HCT116 (cell line): Measurements from ENCODE around the gene CTR9.

Source experiments
- CEBPB ChIP-seq: IDR thresholded peaks from 2 replicates; pipeline ENCODE4 v1.6.1; 2012; ENCODE audit warnings: low read depth
- EGR1 ChIP-seq: IDR thresholded peaks from 2 replicates; pipeline ENCODE4 v1.6.1; 2012; ENCODE audit warnings: low read depth
- EZH2 ChIP-seq: fragments of 200-600 bp; sonication (generic); IDR thresholded peaks from 2 replicates; pipeline ENCODE4 v1.6.1; 2017; ENCODE audit warnings: antibody characterized with exemption, mixed run types
- EZH2phosphoT487 ChIP-seq: fragments of 200-600 bp; IDR thresholded peaks from 2 replicates; pipeline ENCODE4 v1.6.1; 2018; ENCODE audit warnings: antibody characterized with exemption, borderline replicate concordance
- POLR2A ChIP-seq: IDR thresholded peaks from 2 replicates; pipeline ENCODE4 v1.7.0; 2011; ENCODE audit warnings: borderline replicate concordance; ENCODE audit not compliant: insufficient read depth, insufficient read length; ENCODE audit errors: extremely low read depth
- POLR2AphosphoS5 ChIP-seq: IDR thresholded peaks from 2 replicates; pipeline ENCODE4 v1.6.1; 2011; ENCODE audit warnings: mild to moderate bottlenecking, low read depth, low read length, moderate library complexity
- RAD21 ChIP-seq: IDR thresholded peaks from 2 replicates; pipeline ENCODE4 v1.6.1; 2012; ENCODE audit warnings: low read depth, mild to moderate bottlenecking
- TF ChIP-seq, protein P1 (sequence below), 3 experiments: fragments of 200-600 bp in 1 of 3; sonication (generic) in 1 of 3; IDR thresholded peaks in 2 of 3; conservative IDR thresholded peaks in 1 of 3; 2 replicates each; pipeline ENCODE4 v1.5.1; 2012 to 2017; ENCODE audit warnings: low read depth in 2 of 3, low read length in 2 of 3, antibody characterized with exemption in 1 of 3, borderline replicate concordance in 1 of 3, control low read depth in 1 of 3, mild to moderate bottlenecking in 1 of 3, mixed read lengths in 1 of 3, mixed run types in 1 of 3, moderate library complexity in 1 of 3; ENCODE audit not compliant: insufficient read depth in 1 of 3

DNA sequence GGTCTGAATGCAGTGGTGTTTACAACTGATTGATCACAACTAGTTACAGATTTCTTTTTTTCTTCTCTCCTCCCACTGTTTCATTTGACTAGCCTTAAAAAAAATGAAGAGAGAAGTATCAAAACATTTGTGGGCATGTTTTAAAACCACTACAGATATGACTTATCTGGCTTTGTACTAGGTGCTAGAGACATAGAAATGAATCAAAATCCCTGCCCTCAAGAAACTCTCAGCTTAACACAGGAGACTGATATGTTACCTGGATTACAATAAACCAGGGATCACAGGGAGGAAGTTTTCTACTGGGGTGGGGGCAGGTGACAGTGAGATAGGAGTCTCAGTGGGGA lies 25.2 kb upstream of the CTR9 start:
- TF ChIP-seq EZH2 (no peak), EGR1 (no peak), RAD21 (no peak), POLR2A (no peak), POLR2AphosphoS5 (no peak), EZH2phosphoT487 (no peak), CEBPB (no peak)
- TF ChIP-seq, protein P1, sequence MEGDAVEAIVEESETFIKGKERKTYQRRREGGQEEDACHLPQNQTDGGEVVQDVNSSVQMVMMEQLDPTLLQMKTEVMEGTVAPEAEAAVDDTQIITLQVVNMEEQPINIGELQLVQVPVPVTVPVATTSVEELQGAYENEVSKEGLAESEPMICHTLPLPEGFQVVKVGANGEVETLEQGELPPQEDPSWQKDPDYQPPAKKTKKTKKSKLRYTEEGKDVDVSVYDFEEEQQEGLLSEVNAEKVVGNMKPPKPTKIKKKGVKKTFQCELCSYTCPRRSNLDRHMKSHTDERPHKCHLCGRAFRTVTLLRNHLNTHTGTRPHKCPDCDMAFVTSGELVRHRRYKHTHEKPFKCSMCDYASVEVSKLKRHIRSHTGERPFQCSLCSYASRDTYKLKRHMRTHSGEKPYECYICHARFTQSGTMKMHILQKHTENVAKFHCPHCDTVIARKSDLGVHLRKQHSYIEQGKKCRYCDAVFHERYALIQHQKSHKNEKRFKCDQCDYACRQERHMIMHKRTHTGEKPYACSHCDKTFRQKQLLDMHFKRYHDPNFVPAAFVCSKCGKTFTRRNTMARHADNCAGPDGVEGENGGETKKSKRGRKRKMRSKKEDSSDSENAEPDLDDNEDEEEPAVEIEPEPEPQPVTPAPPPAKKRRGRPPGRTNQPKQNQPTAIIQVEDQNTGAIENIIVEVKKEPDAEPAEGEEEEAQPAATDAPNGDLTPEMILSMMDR (IDR thresholded peaks at IDR 0.05 in 2 of 3, conservative IDR thresholded peaks at IDR 0.05 in 1 of 3; ENCODE audit: borderline replicate concordance in 1 of 3, insufficient read depth in 1 of 3, low read depth in 2 of 3, low read length in 2 of 3): no peak
